ENCODE measurements around the gene TMEM147.

The TMEM147 gene, protein sequence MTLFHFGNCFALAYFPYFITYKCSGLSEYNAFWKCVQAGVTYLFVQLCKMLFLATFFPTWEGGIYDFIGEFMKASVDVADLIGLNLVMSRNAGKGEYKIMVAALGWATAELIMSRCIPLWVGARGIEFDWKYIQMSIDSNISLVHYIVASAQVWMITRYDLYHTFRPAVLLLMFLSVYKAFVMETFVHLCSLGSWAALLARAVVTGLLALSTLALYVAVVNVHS

GRCh38 chr19:35545001-35545854 lies at the start of gene TMEM147:
TMEM147 (plus strand) TSS chr19:35545626; CDS start chr19:35545740, 114 bp downstream.
- DNase-seq, result peak; percentile 72 to 89 (median 78)

DNA sequence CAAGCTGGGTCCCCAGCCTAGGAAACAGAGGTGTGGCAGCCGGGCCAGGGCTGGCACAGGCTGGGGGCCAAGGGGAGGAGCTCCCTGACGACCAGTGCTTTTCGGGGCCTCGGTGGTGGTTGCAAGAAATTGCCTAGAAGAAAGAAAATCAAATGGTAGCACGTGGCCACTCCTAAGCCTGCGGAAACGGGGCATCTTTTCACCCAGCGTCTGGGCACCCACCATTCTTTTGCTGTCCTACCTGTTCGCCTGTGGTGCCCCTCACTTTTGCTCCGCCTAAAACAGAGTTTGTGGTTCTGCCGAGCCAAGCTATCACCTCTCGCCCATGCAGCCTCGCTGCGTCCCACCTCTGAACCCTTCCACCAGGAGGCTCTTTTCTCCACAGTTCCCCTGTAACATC lies 48.0 kb upstream of the TMEM147 start:
- DNase-seq, result no peak

DNA sequence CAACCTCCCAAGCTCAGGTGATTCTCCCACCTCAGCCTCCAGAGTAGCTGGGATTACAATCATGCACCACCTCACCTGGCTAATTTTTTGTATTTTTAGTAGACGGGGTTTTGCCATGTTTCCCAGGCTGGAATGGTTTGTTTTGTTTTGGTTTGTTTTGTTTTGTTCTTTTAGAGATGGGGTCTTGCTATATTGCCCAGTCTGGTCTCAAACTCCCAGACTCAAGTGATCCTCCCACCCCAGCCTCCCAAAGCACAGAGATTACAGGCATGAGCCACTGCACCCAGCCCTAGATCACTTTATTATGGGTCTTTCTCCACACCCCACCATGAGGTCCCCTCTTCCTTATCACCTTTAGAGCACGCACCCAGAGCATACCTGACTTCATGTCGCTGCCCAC lies 47.2 kb upstream of the TMEM147 start:
- no peak for DNase-seq

DNA sequence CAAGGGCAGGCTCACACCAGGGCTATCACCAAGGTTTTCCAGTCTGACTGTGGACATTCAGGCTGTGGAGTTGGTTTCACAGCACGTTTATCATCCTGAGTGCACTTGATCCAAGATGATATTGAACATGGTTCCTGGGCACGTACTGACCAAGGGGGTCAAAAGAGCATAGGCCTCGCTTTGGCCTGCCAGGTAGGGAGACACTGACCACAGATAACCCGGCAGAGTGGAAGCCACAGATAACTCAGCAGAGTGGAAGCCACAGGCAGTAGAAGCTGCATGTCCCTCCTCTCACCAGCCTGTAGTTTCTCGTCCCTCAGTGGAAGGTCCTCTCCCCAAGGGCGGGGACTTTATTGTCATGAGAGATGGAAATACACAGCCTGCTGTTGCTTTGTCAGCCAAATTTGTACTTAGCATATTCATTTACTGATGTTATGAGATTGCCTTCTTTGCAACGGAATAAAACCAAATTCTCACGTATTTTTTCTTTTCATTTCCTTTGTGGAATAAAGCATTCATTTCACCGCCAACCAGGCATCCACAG lies 46.4 kb upstream of the TMEM147 start:
- no peak for DNase-seq

DNA sequence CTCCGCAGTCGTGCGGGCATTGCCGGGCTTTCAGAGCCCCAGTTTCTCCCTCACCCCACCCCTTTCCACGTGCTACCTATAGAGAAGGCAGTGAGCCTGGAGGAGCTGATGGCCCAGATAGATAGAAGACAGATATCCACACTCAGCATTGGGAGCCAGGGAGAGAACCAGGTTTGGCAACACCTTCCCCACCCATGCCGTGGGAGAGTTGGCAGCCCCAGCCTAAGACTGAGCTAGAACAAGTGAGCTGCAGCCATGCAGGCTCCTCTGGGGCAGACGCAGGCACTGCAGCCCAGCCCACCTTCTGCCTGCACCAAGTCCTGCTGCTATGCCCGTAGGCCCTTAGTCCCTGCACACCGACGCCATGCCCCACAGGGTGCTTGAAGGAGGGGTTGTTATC lies 44.8 kb upstream of the TMEM147 start:
- no peak for DNase-seq

GRCh38 chr19:35501684-35502083 lies 43.7 kb upstream of the TMEM147 start:
- DNase-seq, result no peak

GRCh38 chr19:35502751-35503150 lies 42.7 kb upstream of the TMEM147 start:
- DNase-seq, result no peak

GRCh38 chr19:35506011-35506410 lies 39.4 kb upstream of the TMEM147 start:
- DNase-seq, result no peak

- DNase-seq, result no peak
Measured at GRCh38 chr19:35507561-35507960, 37.9 kb upstream of the TMEM147 start.

GRCh38 chr19:35508129-35508528 lies 37.3 kb upstream of the TMEM147 start:
- DNase-seq, result no peak

DNA sequence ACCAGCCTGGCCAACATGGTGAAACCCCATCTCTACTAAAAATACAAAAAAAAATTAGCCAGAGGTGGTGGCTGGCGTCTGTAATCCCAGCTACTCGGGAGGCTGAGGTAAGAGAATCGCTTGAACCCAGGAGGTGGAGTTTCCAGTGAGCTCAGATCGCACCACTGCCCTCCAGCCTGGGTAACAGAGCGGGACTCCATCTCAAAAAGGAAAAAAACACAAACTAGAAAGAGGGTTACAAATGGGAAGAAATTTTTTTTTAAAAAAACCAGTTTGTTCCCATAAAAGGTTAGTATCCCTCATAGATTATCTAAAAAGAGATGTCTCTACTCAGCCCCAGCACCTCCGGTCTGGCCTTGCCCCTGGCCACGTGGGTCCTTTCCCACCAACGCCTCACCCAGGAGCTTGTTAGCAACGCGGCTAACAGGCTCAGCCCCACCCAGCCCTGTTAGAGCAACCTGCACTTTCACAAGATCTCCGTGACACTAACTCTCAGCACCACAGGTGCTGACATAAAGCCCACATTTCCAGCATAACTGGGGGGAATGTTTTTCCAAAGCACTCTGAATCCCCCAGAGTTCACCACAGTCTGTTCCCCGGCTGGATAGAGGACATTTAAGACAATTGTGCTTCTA lies 36.3 kb upstream of the TMEM147 start:
- peak in 2 of 3 experiments; percentile 30 to 54 for DNase-seq

GRCh38 chr19:35509861-35510625 lies 35.4 kb upstream of the TMEM147 start:
- DNase-seq, result peak; percentile 58 to 79 (median 76)

- no peak for DNase-seq
Measured at GRCh38 chr19:35510626-35510964, 34.8 kb upstream of the TMEM147 start.

DNA sequence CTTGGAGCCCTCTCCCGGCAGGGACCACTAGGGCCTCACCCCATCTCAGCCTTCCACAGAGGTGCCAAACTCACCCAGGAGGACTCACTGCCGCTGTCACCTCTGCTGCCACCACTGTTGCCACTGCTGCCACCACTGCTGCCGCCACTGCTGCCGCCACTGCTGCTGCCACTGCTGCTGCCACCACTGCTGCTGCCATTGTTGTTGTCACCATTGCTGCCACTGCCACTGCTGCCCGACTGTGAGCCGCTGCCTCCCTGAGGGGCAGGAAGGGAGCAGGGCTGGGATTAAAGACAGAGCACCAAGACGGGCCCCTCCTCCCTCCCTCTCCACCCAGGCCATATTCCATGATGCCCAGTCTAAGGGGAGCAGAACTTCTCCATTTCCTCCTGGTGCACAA lies 34.1 kb upstream of the TMEM147 start:
- no peak for DNase-seq

DNA sequence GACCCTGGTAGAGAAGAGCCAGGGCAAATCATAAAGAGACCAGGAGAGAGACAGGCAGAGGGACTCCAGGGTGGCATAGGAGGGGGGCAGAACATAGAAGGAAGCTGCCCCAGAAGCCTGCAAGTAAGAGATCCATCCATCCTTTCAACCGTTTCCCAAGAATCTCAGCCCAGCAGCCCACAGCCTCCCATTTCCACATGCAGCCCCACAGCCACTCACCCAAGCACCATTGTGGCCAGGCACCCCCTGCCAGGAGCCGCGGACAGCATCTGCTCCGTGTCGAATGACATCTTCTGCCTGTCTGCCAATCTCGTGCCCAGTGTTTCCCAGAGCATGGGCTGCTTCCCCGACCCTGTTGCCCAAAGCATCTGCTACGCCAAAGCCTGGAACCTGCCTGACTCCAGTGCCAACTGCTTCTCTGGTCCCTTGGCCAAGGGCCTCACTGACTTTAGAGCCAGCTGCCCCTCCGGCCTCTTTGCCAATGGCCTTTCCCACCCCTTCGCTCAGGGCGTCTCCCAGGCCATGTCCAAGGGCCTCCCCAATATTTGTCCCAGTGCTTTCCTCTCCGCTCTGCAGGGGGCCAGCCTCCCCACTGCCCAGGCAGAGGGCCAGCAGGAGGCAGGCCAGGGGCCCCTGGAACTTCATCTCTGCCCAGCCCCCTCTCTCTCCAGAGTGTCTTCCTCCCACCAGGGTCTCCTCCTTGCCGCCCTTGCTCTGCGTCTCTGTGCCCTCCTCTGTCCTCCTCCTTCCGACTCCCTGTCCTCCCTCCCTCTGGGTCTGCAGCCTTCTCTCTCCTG lies 32.4 kb upstream of the TMEM147 start:
- no peak for DNase-seq

- no peak for DNase-seq
Measured at GRCh38 chr19:35513628-35514281, 31.7 kb upstream of the TMEM147 start, which contains the start of gene DMKN. DMKN (minus strand) TSS chr19:35513649; CDS start chr19:35513475, 174 bp downstream.

- no peak for DNase-seq
Measured at GRCh38 chr19:35514282-35514809, 31.1 kb upstream of the TMEM147 start.

GRCh38 chr19:35516310-35516709 lies 29.1 kb upstream of the TMEM147 start:
- no peak for DNase-seq

DNA sequence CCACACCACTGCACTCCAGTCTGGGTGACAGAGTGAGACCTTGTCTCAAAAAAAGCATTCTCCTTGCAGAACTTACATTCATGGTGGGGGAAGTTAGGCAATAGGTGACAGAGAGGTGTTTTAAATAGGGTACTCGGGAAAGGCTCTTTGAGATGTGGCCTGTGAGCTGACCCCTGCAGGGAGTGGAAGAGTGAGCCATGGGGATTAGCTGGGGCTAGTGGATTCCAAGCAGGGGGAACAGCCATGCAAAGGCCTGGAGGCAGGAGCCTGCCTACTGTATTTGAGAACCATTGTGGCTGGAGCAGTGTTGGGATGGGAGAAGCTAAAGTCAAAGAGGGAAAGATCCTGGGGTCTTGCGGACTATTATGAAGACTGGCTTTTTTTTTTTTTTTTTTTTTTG lies 28.1 kb upstream of the TMEM147 start:
- DNase-seq, result no peak

DNA sequence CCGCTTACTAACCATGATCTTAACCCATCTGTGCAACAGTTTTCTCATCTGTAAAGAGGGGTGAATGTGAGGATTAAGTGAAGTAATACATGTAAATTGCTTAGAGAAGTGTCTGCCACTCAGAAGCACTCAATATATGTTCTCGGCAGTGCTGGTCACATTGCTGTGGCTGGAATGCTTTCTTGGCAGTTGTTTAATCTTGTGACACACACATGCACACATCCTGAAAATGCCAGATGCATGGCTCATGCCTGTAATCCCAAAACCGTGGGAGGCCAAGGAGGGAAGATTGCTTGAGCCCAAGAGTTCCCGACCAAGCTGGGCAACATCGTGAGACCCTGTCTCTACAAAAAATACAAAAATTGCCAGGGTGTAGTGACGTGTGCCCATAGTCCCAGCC lies 27.1 kb upstream of the TMEM147 start:
- no peak for DNase-seq

DNA sequence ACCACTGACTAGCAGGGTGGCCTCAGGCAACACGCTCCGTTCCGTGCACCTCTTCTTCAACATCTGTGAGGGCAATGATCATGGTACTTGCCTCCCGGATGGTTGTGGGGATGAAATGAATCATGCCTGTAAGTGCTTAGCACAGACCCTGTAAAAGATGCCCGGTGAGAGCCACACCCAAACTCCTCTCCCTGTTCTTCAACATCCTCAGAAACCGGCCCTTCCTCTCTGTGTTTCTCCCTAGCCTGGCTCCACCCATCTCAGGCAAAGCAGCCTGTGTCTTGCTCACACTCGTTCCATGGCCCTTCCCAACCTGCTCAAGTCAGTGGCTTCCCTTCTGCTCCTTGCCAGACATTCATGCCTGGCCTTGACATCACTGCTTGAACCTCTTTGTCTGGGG lies 26.1 kb upstream of the TMEM147 start:
- DNase-seq, result no peak
